ENCODE measurements around the gene UBXN7. TPM values are rescaled to one million over a fixed set of nuclear protein-coding genes. Genes with fewer than 3 reads are reported as not detected.
"Not testable (repeated sequence)": the region's sequence is repeated elsewhere in the genome, so short reads cannot be mapped to it uniquely, and the experiment has no call there.

UBXN7 gene
- polyA plus RNA-seq, 1 donor from 2014 or later: 19.6 TPM

GRCh38 chr3:196302960-196303359 lies 129.3 kb downstream of the UBXN7 start:
- H4K20me1 ChIP-seq (ENCODE audit: insufficient read depth); H3K9me3 ChIP-seq (ENCODE audit: low read length); H3K27ac ChIP-seq (ENCODE audit: low read length); H2AFZ ChIP-seq (ENCODE audit: low read depth, low read length); H3K79me2 ChIP-seq (replicated peaks; ENCODE audit: insufficient read depth, low read length); H3K36me3 ChIP-seq (ENCODE audit: insufficient read depth, low read length); H3K4me3 ChIP-seq (ENCODE audit: low read length); H3K9ac ChIP-seq (ENCODE audit: low read length); H3K27me3 ChIP-seq (ENCODE audit: insufficient read depth, low read depth, low read length); H3F3A ChIP-seq (ENCODE audit: insufficient read depth, low read length, poor library complexity, severe bottlenecking); H3K4me2 ChIP-seq (ENCODE audit: low read length); H3K9me2 ChIP-seq (ENCODE audit: insufficient read depth, low read length): not testable (repeated sequence)

- not testable (repeated sequence) for H3K27ac ChIP-seq (ENCODE audit: low read length); H3K9me2 ChIP-seq (ENCODE audit: insufficient read depth, low read length); H2AFZ ChIP-seq (ENCODE audit: low read depth, low read length); H3F3A ChIP-seq (ENCODE audit: insufficient read depth, low read length, poor library complexity, severe bottlenecking); H3K27me3 ChIP-seq (ENCODE audit: insufficient read depth, low read depth, low read length); H4K20me1 ChIP-seq (ENCODE audit: insufficient read depth); H3K9me3 ChIP-seq (ENCODE audit: low read length); H3K79me2 ChIP-seq (replicated peaks; ENCODE audit: insufficient read depth, low read length); H3K4me2 ChIP-seq (ENCODE audit: low read length); H3K9ac ChIP-seq (ENCODE audit: low read length); H3K4me3 ChIP-seq (ENCODE audit: low read length); H3K36me3 ChIP-seq (ENCODE audit: insufficient read depth, low read length)
These were observed 129.7 kb downstream of the UBXN7 start for GRCh38 chr3:196302551-196302950.

GRCh38 chr3:196298521-196298920 lies 133.7 kb downstream of the UBXN7 start:
- no peaks in the 10 kb centered on the region for H3K36me3 ChIP-seq (ENCODE audit: insufficient read depth, low read length)

More at GRCh38 chr3:196298521-196298920, 133.7 kb downstream of the UBXN7 start:
- Histone ChIP-seq H3K27me3 (ENCODE audit: insufficient read depth, low read depth, low read length) (no peaks in the 10 kb centered on the region), H3K9me3 (ENCODE audit: low read length) (no peaks in the 10 kb centered on the region), H2AFZ (ENCODE audit: low read depth, low read length) (no peak overlapping the region), H3F3A (ENCODE audit: insufficient read depth, low read length, poor library complexity, severe bottlenecking) (no peaks in the 10 kb centered on the region), H3K4me2 (ENCODE audit: low read length) (no peak overlapping the region), H3K4me3 (ENCODE audit: low read length) (no peak overlapping the region), H3K9me2 (ENCODE audit: insufficient read depth, low read length) (no peaks in the 10 kb centered on the region), H3K79me2 (replicated peaks; ENCODE audit: insufficient read depth, low read length) (no peaks in the 10 kb centered on the region), H3K27ac (ENCODE audit: low read length) (no peak overlapping the region), H3K9ac (ENCODE audit: low read length) (no peak overlapping the region), H4K20me1 (ENCODE audit: insufficient read depth) (no peaks in the 10 kb centered on the region)
- no peak for TF ChIP-seq RAD21 (conservative IDR thresholded peaks at IDR 0.05)
- no peak for TF ChIP-seq POLR2AphosphoS5 (IDR thresholded peaks at IDR 0.05)
- no peak for TF ChIP-seq TAF1 (IDR thresholded peaks at IDR 0.05; ENCODE audit: low read depth)
- no peak for TF ChIP-seq EP300 (conservative IDR thresholded peaks at IDR 0.05; ENCODE audit: poor library complexity, severe bottlenecking)
- no peak for TF ChIP-seq MXI1 (conservative IDR thresholded peaks at IDR 0.05; ENCODE audit: poor library complexity, severe bottlenecking)
- no peak for TF ChIP-seq EZH2 (IDR thresholded peaks at IDR 0.05; ENCODE audit: borderline replicate concordance, insufficient read depth, low read length, poor library complexity, severe bottlenecking)
- no peak for TF ChIP-seq SMC3 (conservative IDR thresholded peaks at IDR 0.05; ENCODE audit: poor library complexity)
- TF ChIP-seq REST (IDR thresholded peaks at IDR 0.05; ENCODE audit: borderline replicate concordance): no peak
- no peak for TF ChIP-seq CTCF (IDR thresholded peaks at IDR 0.05; ENCODE audit: poor library complexity, severe bottlenecking)

Small RNAs within 50 kb of the gene (small RNA-seq; reads per million reads assigned to genes)
- gene AC069257.2: 0 reads per million in 3 experiments
- gene AC083822.1: 0 reads per million in 3 experiments
- 0 reads per million in 3 experiments for gene AC117490.1
- 0 reads per million in 3 experiments for gene RN7SL434P
- gene RN7SL738P: 0 reads per million in 3 experiments
- 0.03 to 3.8 (median 0.03) reads per million in 3 experiments for gene RNU6-1279P
- gene RNU6-910P: 0 to 2.9 (median 0) reads per million in 3 experiments

Other genes starting within 250 kb of the UBXN7 start
- 3.8 TPM in 1 of 2 replicates, not detected in the other for gene ZDHHC19, start 221.0 kb downstream of the UBXN7 start, polyA plus RNA-seq
- gene SLC51A, start 215.9 kb downstream of the UBXN7 start, polyA plus RNA-seq: 1.3 TPM in 1 of 2 replicates, not detected in the other
- gene PCYT1A, start 144.7 kb downstream of the UBXN7 start, polyA plus RNA-seq: 21.7 and 24.6 TPM in 2 replicates
- 245 and 276 TPM in 2 replicates for gene DYNLT2B, start 114.2 kb downstream of the UBXN7 start, polyA plus RNA-seq
- gene TM4SF19, start 94.0 kb downstream of the UBXN7 start, polyA plus RNA-seq: not detected in 2 replicates
- gene RNF168, start 71.3 kb upstream of the UBXN7 start, polyA plus RNA-seq: 4.2 and 4.3 TPM in 2 replicates
- gene SMCO1, start 82.9 kb upstream of the UBXN7 start, polyA plus RNA-seq: not detected in 2 replicates
- 4.3 and 7.2 TPM in 2 replicates for gene WDR53, start 136.1 kb upstream of the UBXN7 start, polyA plus RNA-seq
- gene FBXO45, start 136.2 kb upstream of the UBXN7 start, polyA plus RNA-seq: 31.5 and 35.3 TPM in 2 replicates
- not detected in 2 replicates for gene NRROS, start 207.3 kb upstream of the UBXN7 start, polyA plus RNA-seq